ENCODE results near the gene DUSP22.
"Not testable (repeated sequence)": the region's sequence is repeated elsewhere in the genome, so short reads cannot be mapped to it uniquely, and the experiment has no call there.

- not testable (repeated sequence) for TF ChIP-seq ZFP30 (CRISPR knock-in tag; IDR thresholded peaks at IDR 0.05); PATZ1 (CRISPR knock-in tag; IDR thresholded peaks at IDR 0.05; ENCODE audit: borderline replicate concordance); TOX (CRISPR knock-in tag; IDR thresholded peaks at IDR 0.05; ENCODE audit: borderline replicate concordance); ZFP3 (CRISPR knock-in tag; IDR thresholded peaks at IDR 0.05); CREB5 (CRISPR knock-in tag; IDR thresholded peaks at IDR 0.05; ENCODE audit: low read depth); CSRNP3 (CRISPR knock-in tag; IDR thresholded peaks at IDR 0.05); ESRRG (CRISPR knock-in tag; IDR thresholded peaks at IDR 0.05); ZNF565 (CRISPR knock-in tag; conservative IDR thresholded peaks at IDR 0.05; ENCODE audit: low read depth); POU6F1 (CRISPR knock-in tag; IDR thresholded peaks at IDR 0.05; ENCODE audit: borderline replicate concordance, low read depth); SNAI2 (CRISPR knock-in tag; IDR thresholded peaks at IDR 0.05); PPARA (CRISPR knock-in tag; IDR thresholded peaks at IDR 0.05; ENCODE audit: borderline replicate concordance)
- TF ChIP-seq, protein P1, sequence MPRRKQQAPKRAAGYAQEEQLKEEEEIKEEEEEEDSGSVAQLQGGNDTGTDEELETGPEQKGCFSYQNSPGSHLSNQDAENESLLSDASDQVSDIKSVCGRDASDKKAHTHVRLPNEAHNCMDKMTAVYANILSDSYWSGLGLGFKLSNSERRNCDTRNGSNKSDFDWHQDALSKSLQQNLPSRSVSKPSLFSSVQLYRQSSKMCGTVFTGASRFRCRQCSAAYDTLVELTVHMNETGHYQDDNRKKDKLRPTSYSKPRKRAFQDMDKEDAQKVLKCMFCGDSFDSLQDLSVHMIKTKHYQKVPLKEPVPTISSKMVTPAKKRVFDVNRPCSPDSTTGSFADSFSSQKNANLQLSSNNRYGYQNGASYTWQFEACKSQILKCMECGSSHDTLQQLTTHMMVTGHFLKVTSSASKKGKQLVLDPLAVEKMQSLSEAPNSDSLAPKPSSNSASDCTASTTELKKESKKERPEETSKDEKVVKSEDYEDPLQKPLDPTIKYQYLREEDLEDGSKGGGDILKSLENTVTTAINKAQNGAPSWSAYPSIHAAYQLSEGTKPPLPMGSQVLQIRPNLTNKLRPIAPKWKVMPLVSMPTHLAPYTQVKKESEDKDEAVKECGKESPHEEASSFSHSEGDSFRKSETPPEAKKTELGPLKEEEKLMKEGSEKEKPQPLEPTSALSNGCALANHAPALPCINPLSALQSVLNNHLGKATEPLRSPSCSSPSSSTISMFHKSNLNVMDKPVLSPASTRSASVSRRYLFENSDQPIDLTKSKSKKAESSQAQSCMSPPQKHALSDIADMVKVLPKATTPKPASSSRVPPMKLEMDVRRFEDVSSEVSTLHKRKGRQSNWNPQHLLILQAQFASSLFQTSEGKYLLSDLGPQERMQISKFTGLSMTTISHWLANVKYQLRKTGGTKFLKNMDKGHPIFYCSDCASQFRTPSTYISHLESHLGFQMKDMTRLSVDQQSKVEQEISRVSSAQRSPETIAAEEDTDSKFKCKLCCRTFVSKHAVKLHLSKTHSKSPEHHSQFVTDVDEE (CRISPR knock-in tag; IDR thresholded peaks at IDR 0.05), result not testable (repeated sequence)
Observed at GRCh38 chr6:326066-326465, 33.8 kb downstream of the DUSP22 start.
